Esophagus muscularis mucosa (tissue), 4 donors: ENCODE measurements around the gene CDC34.

Experiments
- EP300 ChIP-seq: sonication (generic); formaldehyde crosslinking; IDR thresholded peaks from one replicate; pipeline ENCODE4 v1.6.1; 2017; ENCODE audit warnings: antibody characterized with exemption
- POLR2A ChIP-seq: fragments of 450-650 bp; IDR thresholded peaks from one replicate; pipeline ENCODE4 v1.6.1; 2017; ENCODE audit warnings: antibody characterized with exemption, moderate library complexity, mild to moderate bottlenecking, low read depth
- TF ChIP-seq, protein P1 (sequence below), 3 experiments: fragments of 200-600 bp in 2 of 3; fragments of 450-650 bp in 1 of 3; sonication (generic) in 2 of 3; IDR thresholded peaks; one replicate each; pipeline ENCODE4 v1.5.1; 2017 to 2019; ENCODE audit warnings: antibody characterized with exemption in 3 of 3, mild to moderate bottlenecking in 2 of 3, moderate library complexity in 1 of 3

- no peak for TF ChIP-seq EP300
- TF ChIP-seq, protein P1, sequence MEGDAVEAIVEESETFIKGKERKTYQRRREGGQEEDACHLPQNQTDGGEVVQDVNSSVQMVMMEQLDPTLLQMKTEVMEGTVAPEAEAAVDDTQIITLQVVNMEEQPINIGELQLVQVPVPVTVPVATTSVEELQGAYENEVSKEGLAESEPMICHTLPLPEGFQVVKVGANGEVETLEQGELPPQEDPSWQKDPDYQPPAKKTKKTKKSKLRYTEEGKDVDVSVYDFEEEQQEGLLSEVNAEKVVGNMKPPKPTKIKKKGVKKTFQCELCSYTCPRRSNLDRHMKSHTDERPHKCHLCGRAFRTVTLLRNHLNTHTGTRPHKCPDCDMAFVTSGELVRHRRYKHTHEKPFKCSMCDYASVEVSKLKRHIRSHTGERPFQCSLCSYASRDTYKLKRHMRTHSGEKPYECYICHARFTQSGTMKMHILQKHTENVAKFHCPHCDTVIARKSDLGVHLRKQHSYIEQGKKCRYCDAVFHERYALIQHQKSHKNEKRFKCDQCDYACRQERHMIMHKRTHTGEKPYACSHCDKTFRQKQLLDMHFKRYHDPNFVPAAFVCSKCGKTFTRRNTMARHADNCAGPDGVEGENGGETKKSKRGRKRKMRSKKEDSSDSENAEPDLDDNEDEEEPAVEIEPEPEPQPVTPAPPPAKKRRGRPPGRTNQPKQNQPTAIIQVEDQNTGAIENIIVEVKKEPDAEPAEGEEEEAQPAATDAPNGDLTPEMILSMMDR (IDR thresholded peaks at IDR 0.05): no peak
- no peak for TF ChIP-seq POLR2A
These were observed 48.8 kb downstream of the CDC34 start for GRCh38 chr19:580274-580835.
